ENCODE measurements around the gene PLXNC1.

Gene PLXNC1

DNA sequence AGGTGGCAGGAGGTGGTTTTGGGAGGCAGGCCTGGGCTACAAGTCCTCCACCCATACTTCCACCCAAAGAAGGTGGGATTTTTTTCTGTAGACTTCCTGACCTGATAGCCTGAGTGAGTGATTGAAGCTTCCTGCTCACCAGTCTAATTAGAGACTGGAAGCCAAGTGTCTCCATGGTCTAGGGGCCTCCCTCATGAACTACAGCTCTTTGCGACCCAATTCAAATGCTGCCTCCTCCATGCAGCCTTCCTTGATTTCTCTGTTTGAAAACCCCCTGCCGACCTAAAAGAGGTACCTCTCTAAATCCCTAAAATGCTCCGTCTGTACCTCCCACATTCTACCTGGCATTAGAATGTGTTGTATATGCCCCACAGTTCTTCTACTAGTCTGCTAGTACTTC is 124.9 kb downstream of the PLXNC1 start:
- ChIA-PET POLR2A (no interaction called here), CTCF (no interaction called here)
- TF ChIP-seq SUZ12 (IDR thresholded peaks at IDR 0.05) (no peak), FOXA1 (IDR thresholded peaks at IDR 0.05) (no peak), FOXK2 (IDR thresholded peaks at IDR 0.05) (no peak), ELF4 (IDR thresholded peaks at IDR 0.05) (no peak), L3MBTL2 (conservative IDR thresholded peaks at IDR 0.05) (no peak), LEF1 (IDR thresholded peaks at IDR 0.05; ENCODE audit: borderline replicate concordance) (no peak), FOXM1 (IDR thresholded peaks at IDR 0.05; ENCODE audit: borderline replicate concordance) (no peak), CTBP1 (IDR thresholded peaks at IDR 0.05; ENCODE audit: borderline replicate concordance) (no peak), ARNT (IDR thresholded peaks at IDR 0.05) (no peak), HDGF (IDR thresholded peaks at IDR 0.05; ENCODE audit: borderline replicate concordance) (no peak), BHLHE40 (IDR thresholded peaks at IDR 0.05; ENCODE audit: borderline replicate concordance) (no peak), TARDBP (IDR thresholded peaks at IDR 0.05) (no peak), ZNF384 (IDR thresholded peaks at IDR 0.05) (no peak), NFRKB (IDR thresholded peaks at IDR 0.05) (no peak)
- TF ChIP-seq, protein P1, sequence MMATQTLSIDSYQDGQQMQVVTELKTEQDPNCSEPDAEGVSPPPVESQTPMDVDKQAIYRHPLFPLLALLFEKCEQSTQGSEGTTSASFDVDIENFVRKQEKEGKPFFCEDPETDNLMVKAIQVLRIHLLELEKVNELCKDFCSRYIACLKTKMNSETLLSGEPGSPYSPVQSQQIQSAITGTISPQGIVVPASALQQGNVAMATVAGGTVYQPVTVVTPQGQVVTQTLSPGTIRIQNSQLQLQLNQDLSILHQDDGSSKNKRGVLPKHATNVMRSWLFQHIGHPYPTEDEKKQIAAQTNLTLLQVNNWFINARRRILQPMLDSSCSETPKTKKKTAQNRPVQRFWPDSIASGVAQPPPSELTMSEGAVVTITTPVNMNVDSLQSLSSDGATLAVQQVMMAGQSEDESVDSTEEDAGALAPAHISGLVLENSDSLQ (IDR thresholded peaks at IDR 0.05): no peak
- DNase-seq (ENCODE audit: extremely low spot score): no peak

DNA sequence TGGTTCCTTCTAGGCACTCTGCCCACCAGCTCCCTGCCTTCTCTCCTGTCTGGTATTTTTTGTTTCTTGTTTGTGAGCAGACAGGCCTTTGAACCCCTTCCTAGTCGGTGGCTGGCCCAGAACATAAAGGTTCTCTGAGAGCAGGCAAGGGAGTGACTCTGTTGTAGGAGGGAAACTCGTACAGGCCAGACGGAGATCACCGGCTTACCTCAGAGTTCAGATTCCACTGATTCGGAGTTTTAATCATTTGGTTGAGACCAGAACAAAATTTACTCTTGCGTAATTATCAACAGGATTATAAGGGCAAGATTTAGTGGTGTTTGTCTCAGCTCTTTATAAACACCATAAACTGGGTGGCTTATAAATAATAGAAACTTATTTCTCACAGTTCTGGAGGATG is 128.3 kb downstream of the PLXNC1 start:
- TF ChIP-seq TARDBP (IDR thresholded peaks at IDR 0.05) (no peak), ARNT (IDR thresholded peaks at IDR 0.05) (no peak), FOXM1 (IDR thresholded peaks at IDR 0.05; ENCODE audit: borderline replicate concordance) (no peak), SP1 (IDR thresholded peaks at IDR 0.05) (no peak), L3MBTL2 (conservative IDR thresholded peaks at IDR 0.05) (no peak), LEF1 (IDR thresholded peaks at IDR 0.05; ENCODE audit: borderline replicate concordance) (no peak), BHLHE40 (IDR thresholded peaks at IDR 0.05; ENCODE audit: borderline replicate concordance) (no peak), NFRKB (IDR thresholded peaks at IDR 0.05) (no peak), FOXK2 (IDR thresholded peaks at IDR 0.05) (no peak), FOXA1 (IDR thresholded peaks at IDR 0.05) (no peak), HDGF (IDR thresholded peaks at IDR 0.05; ENCODE audit: borderline replicate concordance) (no peak), ELF4 (IDR thresholded peaks at IDR 0.05) (no peak), SUZ12 (IDR thresholded peaks at IDR 0.05) (no peak)
- ChIA-PET CTCF (no interaction called here), POLR2A (no interaction called here)
- DNase-seq (ENCODE audit: extremely low spot score): no peak

DNA sequence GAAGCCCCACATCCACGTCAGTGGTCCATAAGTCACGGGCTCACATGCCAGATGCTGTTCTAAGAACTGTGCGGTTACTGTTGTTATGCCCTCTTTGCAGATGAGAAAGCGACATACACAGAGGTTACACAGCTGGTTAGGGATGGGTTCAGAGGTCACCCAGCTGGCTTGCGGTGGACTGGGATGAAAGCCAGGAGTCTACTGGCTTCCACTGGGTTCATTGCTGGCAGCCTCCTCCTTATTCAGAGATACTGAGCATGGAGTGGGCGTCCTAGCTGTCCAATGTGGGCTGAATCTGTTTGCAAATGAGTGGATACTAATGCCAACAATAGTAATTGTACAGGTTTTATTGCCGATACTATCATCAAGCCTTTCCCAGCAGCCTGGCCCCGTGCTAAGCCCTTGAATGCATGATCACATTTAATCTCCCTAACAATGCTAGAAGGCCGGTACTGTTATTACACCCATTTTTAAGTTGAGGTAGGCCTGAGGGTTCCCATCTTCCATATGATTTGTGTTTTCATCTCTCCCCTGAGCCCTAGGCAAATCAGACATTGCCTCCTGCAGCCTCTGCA is 129.1 kb downstream of the PLXNC1 start:
- ChIA-PET CTCF (no interaction called here), POLR2A (no interaction called here)
- TF ChIP-seq FOXA1 (IDR thresholded peaks at IDR 0.05): no peak
- TF ChIP-seq BHLHE40 (IDR thresholded peaks at IDR 0.05; ENCODE audit: borderline replicate concordance): no peak
- TF ChIP-seq ZNF384 (IDR thresholded peaks at IDR 0.05): no peak
- TF ChIP-seq SUZ12 (IDR thresholded peaks at IDR 0.05): no peak
- TF ChIP-seq ARNT (IDR thresholded peaks at IDR 0.05): no peak
- TF ChIP-seq CTBP1 (IDR thresholded peaks at IDR 0.05; ENCODE audit: borderline replicate concordance): no peak
- TF ChIP-seq TARDBP (IDR thresholded peaks at IDR 0.05): no peak
- TF ChIP-seq ELF4 (IDR thresholded peaks at IDR 0.05): no peak
- no peak for TF ChIP-seq LEF1 (IDR thresholded peaks at IDR 0.05; ENCODE audit: borderline replicate concordance)
- TF ChIP-seq SP1 (IDR thresholded peaks at IDR 0.05): no peak
- TF ChIP-seq FOXK2 (IDR thresholded peaks at IDR 0.05): no peak
- TF ChIP-seq HDGF (IDR thresholded peaks at IDR 0.05; ENCODE audit: borderline replicate concordance): no peak
- no peak for TF ChIP-seq NFRKB (IDR thresholded peaks at IDR 0.05)
- TF ChIP-seq L3MBTL2 (conservative IDR thresholded peaks at IDR 0.05): no peak
- TF ChIP-seq FOXM1 (IDR thresholded peaks at IDR 0.05; ENCODE audit: borderline replicate concordance): no peak
- TF ChIP-seq, protein P1 (IDR thresholded peaks at IDR 0.05): no peak
- DNase-seq (ENCODE audit: extremely low spot score): no peak

DNA sequence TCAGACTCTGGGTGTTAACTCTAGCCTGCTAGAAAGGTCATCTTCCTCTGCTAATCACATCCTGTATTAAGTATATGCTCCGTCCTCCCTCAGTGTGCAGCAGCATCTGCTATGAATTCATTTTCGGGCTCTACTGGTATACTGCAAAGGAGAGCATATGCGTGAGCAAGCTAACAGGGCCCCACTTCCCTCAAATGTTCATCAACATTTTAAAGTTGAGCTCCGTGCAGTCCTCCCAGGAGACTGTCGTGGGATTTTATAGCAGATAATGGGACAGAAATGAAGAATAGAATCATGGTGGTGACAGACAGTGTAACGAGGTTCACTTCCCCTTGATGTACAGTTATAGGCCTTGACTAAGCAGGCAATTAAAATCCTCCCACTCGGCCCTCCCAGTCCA is 131.7 kb downstream of the PLXNC1 start:
- CTCF ChIA-PET: no interaction called here
- no peak for DNase-seq (ENCODE audit: extremely low spot score)
- POLR2A ChIA-PET: no interaction called here
- no peak for TF ChIP-seq SUZ12 (IDR thresholded peaks at IDR 0.05)

DNA sequence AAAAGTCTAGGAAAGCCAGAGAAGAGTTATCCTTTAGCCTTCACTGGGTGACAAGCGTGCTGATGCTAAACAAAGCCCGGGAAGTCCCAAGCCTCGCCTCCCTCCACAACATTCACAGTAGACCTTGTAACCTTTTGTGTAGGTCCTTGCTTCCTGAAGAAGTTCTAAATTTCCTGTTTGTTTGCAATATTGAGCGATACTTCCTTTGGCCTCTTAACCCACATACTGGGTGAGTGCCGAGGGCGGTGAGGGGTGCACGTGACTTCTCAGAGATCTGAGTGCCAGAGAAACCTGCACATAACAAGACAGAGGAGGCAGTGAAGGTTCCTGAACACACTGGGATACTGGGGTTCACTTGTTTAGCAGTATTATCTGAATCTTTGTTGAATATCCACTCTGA is 134.3 kb downstream of the PLXNC1 start:
- no peak for DNase-seq (ENCODE audit: extremely low spot score)
- CTCF ChIA-PET: interaction anchor here (0.6 kb wide), 1 partner anchor 132 kb away, joined by 4 read pairs; no protein-coding TSS in a partner anchor
- POLR2A ChIA-PET: no interaction called here
- TF ChIP-seq FOXK2 (IDR thresholded peaks at IDR 0.05) (no peak), SP1 (IDR thresholded peaks at IDR 0.05) (no peak), FOXA1 (IDR thresholded peaks at IDR 0.05) (no peak), FOXM1 (IDR thresholded peaks at IDR 0.05; ENCODE audit: borderline replicate concordance) (no peak), CTBP1 (IDR thresholded peaks at IDR 0.05; ENCODE audit: borderline replicate concordance) (no peak), ELF4 (IDR thresholded peaks at IDR 0.05) (no peak), ARNT (IDR thresholded peaks at IDR 0.05) (no peak), NFRKB (IDR thresholded peaks at IDR 0.05) (no peak), TARDBP (IDR thresholded peaks at IDR 0.05) (no peak), SUZ12 (IDR thresholded peaks at IDR 0.05) (no peak), BHLHE40 (IDR thresholded peaks at IDR 0.05; ENCODE audit: borderline replicate concordance) (no peak)

DNA sequence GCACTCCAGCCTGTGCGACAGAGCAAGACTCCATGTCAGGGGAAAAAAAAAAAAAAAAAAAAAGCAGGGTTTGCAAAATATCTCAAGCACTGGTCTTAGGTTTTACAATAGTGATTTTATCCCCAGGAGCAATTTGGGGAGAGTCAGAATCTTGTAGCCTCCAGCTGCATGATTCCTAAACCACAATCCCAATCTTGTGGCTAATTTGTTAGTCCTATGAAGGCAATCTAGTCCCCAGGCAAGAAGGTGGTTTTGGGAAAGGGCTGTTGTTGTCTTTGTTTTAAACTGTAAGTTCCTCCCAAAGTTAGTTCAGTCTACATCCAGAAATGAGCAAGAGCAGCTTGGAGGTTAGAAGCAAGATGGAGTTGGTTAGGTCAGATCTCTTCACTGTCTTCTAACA is 135.7 kb downstream of the PLXNC1 start:
- DNase-seq (ENCODE audit: extremely low spot score): no peak
- ChIA-PET POLR2A (no interaction called here), CTCF (no interaction called here)

More for the DNA sequence above, 135.7 kb downstream of the PLXNC1 start:
- TF ChIP-seq FOXK2 (IDR thresholded peaks at IDR 0.05) (no peak), HDGF (IDR thresholded peaks at IDR 0.05; ENCODE audit: borderline replicate concordance) (no peak), ARNT (IDR thresholded peaks at IDR 0.05) (no peak), ZNF384 (IDR thresholded peaks at IDR 0.05) (no peak), TARDBP (IDR thresholded peaks at IDR 0.05) (no peak), NFRKB (IDR thresholded peaks at IDR 0.05) (no peak), FOXA1 (IDR thresholded peaks at IDR 0.05) (no peak), L3MBTL2 (conservative IDR thresholded peaks at IDR 0.05) (no peak), FOXM1 (IDR thresholded peaks at IDR 0.05; ENCODE audit: borderline replicate concordance) (no peak), LEF1 (IDR thresholded peaks at IDR 0.05; ENCODE audit: borderline replicate concordance) (no peak), SUZ12 (IDR thresholded peaks at IDR 0.05) (no peak), CTBP1 (IDR thresholded peaks at IDR 0.05; ENCODE audit: borderline replicate concordance) (no peak), BHLHE40 (IDR thresholded peaks at IDR 0.05; ENCODE audit: borderline replicate concordance) (no peak), ELF4 (IDR thresholded peaks at IDR 0.05) (no peak)
- TF ChIP-seq, protein P1 (IDR thresholded peaks at IDR 0.05): no peak
